Nephron progenitor cell (in vitro differentiated cells): ENCODE measurements around the gene TAF11L12.
A peak's percentile ranks its signal among the peaks of the same experiment; 100 is the strongest.
"Not testable (repeated sequence)": the region's sequence is repeated elsewhere in the genome, so short reads cannot be mapped to it uniquely, and the experiment has no call there.

ENCODE experiments used
- DNase-seq: peaks from one replicate; pipeline ENCODE4 v3.0.0; 2021
- H3K27ac Mint-ChIP-seq: 2 replicates; pipeline ENCODE4 v1.8.0; 2021; ENCODE audit warnings: mild to moderate bottlenecking, moderate library complexity, mixed read lengths
- H3K27me3 Mint-ChIP-seq: 2 replicates; pipeline ENCODE4 v1.8.0; 2021; ENCODE audit warnings: mild to moderate bottlenecking, low read depth, mixed read lengths; ENCODE audit not compliant: poor library complexity
- H3K36me3 Mint-ChIP-seq: 2 replicates; pipeline ENCODE4 v1.8.0; 2021; ENCODE audit warnings: low read depth, mixed read lengths
- H3K4me1 Mint-ChIP-seq: 2 replicates; pipeline ENCODE4 v1.8.0; 2021; ENCODE audit warnings: mixed read lengths
- H3K4me3 Mint-ChIP-seq: 2 replicates; pipeline ENCODE4 v1.8.0; 2021; ENCODE audit warnings: mild to moderate bottlenecking, moderate library complexity, mixed read lengths
- H3K9me3 Mint-ChIP-seq: 2 replicates; pipeline ENCODE4 v1.8.0; 2021; ENCODE audit warnings: mild to moderate bottlenecking, moderate library complexity, mixed read lengths
- TF ChIP-seq, protein P1 (sequence below): fragments of 200-600 bp; sonication (generic); IDR thresholded peaks from 2 replicates; pipeline ENCODE4 v1.5.0; 2021; ENCODE audit warnings: antibody characterized with exemption

The TAF11L12 gene

DNA sequence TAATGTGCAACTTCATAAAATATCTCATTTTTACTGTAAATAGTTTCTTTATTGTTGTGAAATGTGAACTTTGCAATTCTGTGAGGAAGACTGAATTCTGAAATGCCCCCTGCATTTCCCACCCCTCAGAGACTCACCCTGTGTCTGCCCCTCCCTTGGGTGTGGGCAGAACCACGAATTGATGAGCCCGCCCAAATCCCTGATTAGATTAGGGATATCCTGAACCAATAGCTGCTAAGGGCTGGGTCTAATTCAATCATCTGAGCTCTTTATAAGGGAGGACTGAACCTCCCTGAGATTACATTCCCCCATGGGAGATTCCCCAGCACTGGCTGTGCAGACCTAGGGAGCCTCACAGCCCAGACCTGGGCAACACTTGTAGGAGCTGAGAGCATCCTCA lies at the start of gene TAF11L12:
Gene TAF11L12, plus strand, starts transcription at position 301 of the 400 bp plus-strand sequence.
- H3K27me3 Mint-ChIP-seq, H3K4me3 Mint-ChIP-seq, H3K4me1 Mint-ChIP-seq, H3K9me3 Mint-ChIP-seq, H3K36me3 Mint-ChIP-seq, DNase-seq: not testable (repeated sequence)
- H3K27ac Mint-ChIP-seq = peak within 1 kb of the TSS; percentile 30

DNA sequence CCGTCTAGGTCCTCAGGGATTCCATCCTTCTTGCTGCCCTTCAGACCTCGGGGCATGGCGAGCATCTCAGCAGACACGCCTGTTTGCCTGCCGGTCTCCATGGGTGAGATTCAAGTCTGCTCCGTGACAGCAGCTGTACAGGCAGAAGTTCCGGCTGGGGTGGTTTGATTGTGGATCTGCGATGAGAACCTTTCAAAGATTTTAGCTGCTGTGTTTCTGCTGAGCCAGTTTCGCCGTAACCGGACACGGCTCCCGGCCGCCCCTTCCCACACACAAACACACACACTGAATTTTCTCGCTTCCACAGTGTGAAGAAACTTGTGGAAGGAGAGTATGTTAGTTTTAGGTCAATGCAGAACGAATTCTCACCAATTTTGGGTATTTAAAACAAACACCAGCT lies 24.5 kb upstream of the TAF11L12 start, which contains the start of gene TAF11L7:
Gene TAF11L7, minus strand, starts transcription at position 101 of the 400 bp plus-strand sequence.
- H3K9me3 Mint-ChIP-seq, H3K4me3 Mint-ChIP-seq, H3K4me1 Mint-ChIP-seq, H3K27ac Mint-ChIP-seq, H3K36me3 Mint-ChIP-seq, DNase-seq, H3K27me3 Mint-ChIP-seq: not testable (repeated sequence)

DNA sequence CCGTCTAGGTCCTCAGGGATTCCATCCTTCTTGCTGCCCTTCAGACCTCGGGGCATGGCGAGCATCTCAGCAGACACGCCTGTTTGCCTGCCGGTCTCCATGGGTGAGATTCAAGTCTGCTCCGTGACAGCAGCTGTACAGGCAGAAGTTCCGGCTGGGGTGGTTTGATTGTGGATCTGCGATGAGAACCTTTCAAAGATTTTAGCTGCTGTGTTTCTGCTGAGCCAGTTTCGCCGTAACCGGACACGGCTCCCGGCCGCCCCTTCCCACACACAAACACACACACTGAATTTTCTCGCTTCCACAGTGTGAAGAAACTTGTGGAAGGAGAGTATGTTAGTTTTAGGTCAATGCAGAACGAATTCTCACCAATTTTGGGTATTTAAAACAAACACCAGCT lies 19.3 kb upstream of the TAF11L12 start, which contains the start of gene TAF11L8:
Gene TAF11L8, minus strand, starts transcription at position 101 of the 400 bp plus-strand sequence.
- not testable (repeated sequence) for H3K9me3 Mint-ChIP-seq, H3K27me3 Mint-ChIP-seq, H3K4me3 Mint-ChIP-seq, DNase-seq, H3K36me3 Mint-ChIP-seq, H3K27ac Mint-ChIP-seq, H3K4me1 Mint-ChIP-seq

DNA sequence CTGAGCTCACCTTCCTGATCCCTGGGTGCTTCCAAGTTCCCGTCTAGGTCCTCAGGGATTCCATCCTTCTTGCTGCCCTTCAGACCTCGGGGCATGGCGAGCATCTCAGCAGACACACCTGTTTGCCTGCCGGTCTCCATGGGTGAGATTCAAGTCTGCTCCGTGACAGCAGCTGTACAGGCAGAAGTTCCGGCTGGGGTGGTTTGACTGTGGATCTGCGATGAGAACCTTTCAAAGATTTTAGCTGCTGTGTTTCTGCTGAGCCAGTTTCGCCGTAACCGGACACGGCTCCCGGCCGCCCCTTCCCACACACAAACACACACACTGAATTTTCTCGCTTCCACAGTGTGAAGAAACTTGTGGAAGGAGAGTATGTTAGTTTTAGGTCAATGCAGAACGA lies 15.9 kb upstream of the TAF11L12 start, which contains the start of gene TAF11L9:
Gene TAF11L9, minus strand, starts transcription at position 140 of the 400 bp plus-strand sequence.
- not testable (repeated sequence) for DNase-seq

DNA sequence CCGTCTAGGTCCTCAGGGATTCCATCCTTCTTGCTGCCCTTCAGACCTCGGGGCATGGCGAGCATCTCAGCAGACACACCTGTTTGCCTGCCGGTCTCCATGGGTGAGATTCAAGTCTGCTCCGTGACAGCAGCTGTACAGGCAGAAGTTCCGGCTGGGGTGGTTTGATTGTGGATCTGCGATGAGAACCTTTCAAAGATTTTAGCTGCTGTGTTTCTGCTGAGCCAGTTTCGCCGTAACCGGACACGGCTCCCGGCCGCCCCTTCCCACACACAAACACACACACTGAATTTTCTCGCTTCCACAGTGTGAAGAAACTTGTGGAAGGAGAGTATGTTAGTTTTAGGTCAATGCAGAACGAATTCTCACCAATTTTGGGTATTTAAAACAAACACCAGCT lies 12.5 kb upstream of the TAF11L12 start, which contains the start of gene TAF11L10:
Gene TAF11L10, minus strand, starts transcription at position 101 of the 400 bp plus-strand sequence.
- H3K9me3 Mint-ChIP-seq, H3K27ac Mint-ChIP-seq, H3K4me1 Mint-ChIP-seq, H3K27me3 Mint-ChIP-seq, H3K36me3 Mint-ChIP-seq, H3K4me3 Mint-ChIP-seq, DNase-seq: not testable (repeated sequence)

More for the DNA sequence above, 15.9 kb upstream of the TAF11L12 start, which contains the start of gene TAF11L9:
- H3K4me1 Mint-ChIP-seq, H3K9me3 Mint-ChIP-seq, H3K27ac Mint-ChIP-seq, H3K36me3 Mint-ChIP-seq, H3K27me3 Mint-ChIP-seq, H3K4me3 Mint-ChIP-seq: not testable (repeated sequence)

DNA sequence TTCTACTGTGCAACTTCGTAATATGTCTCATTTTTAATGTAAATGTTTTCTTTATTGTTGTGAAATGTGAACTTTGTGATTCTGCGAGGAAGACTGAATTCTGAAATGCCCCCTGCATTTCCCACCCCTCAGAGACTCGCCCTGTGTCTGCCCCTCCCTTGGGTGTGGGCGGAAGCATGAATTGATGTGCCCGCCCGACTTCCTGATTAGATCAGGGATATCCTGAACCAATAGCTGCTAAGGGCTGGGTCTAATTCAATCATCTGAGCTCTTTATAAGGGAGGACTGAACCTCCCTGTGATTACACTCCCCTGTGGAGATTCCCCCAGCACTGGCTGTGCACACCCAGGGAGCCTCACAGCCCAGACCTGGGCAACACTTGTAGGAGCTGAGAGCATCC lies 6.3 kb upstream of the TAF11L12 start, which contains the start of gene TAF11L11:
Gene TAF11L11, plus strand, starts transcription at position 304 of the 400 bp plus-strand sequence.
- not testable (repeated sequence) for H3K4me3 Mint-ChIP-seq, H3K9me3 Mint-ChIP-seq, H3K27me3 Mint-ChIP-seq, H3K4me1 Mint-ChIP-seq, DNase-seq, H3K36me3 Mint-ChIP-seq, H3K27ac Mint-ChIP-seq

DNA sequence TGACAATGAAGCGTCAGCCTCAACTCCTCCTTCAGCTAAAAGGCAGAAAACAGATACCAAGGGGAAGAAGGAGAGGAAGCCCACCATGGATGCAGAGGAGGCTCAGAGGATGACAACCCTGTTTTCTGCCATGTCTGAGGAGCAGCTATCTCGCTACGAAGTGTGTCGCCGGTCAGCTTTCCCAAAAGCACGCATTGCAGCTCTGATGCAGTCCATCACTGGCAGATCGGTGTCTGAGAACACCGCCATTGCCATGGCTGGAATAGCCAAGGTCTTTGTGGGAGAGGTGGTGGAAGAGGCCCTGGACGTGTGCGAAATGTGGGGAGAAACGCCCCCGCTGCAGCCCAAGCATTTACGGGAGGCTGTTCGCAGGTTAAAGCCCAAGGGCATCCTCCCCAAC lies 5.2 kb upstream of the TAF11L12 start:
- Mint-ChIP-seq H3K27ac (no peak overlapping the region), H3K36me3 (no peaks in the 10 kb centered on the region), H3K4me3 (no peak overlapping the region), H3K4me1 (no peaks in the 10 kb centered on the region), H3K9me3 (no peaks in the 10 kb centered on the region), H3K27me3 (peaks cover 3% of the 10 kb centered on the region)
- no peak for DNase-seq
- TF ChIP-seq, protein P1, sequence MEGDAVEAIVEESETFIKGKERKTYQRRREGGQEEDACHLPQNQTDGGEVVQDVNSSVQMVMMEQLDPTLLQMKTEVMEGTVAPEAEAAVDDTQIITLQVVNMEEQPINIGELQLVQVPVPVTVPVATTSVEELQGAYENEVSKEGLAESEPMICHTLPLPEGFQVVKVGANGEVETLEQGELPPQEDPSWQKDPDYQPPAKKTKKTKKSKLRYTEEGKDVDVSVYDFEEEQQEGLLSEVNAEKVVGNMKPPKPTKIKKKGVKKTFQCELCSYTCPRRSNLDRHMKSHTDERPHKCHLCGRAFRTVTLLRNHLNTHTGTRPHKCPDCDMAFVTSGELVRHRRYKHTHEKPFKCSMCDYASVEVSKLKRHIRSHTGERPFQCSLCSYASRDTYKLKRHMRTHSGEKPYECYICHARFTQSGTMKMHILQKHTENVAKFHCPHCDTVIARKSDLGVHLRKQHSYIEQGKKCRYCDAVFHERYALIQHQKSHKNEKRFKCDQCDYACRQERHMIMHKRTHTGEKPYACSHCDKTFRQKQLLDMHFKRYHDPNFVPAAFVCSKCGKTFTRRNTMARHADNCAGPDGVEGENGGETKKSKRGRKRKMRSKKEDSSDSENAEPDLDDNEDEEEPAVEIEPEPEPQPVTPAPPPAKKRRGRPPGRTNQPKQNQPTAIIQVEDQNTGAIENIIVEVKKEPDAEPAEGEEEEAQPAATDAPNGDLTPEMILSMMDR = no peak

DNA sequence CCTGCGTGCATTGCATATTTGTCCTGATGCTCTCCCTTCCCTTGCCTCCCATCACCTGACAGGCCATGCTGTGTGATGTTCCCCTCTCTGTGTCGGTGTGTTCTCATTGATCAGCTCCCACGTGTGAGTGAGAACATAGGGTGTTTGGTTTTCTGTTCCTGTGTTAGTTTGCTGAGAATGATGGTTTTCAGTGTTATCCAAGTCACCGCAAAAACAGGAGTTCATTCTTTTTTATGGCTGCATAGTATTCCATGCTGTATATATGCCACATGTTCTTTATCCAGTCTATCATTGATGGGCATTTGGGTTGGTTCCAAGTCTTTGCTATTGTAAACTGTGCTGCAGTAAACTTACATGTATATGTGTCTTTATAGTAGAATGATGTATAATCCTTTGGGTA lies 2.7 kb upstream of the TAF11L12 start:
- not testable (repeated sequence) for H3K4me3 Mint-ChIP-seq, H3K9me3 Mint-ChIP-seq, H3K27me3 Mint-ChIP-seq, H3K4me1 Mint-ChIP-seq, DNase-seq, H3K36me3 Mint-ChIP-seq, H3K27ac Mint-ChIP-seq

DNA sequence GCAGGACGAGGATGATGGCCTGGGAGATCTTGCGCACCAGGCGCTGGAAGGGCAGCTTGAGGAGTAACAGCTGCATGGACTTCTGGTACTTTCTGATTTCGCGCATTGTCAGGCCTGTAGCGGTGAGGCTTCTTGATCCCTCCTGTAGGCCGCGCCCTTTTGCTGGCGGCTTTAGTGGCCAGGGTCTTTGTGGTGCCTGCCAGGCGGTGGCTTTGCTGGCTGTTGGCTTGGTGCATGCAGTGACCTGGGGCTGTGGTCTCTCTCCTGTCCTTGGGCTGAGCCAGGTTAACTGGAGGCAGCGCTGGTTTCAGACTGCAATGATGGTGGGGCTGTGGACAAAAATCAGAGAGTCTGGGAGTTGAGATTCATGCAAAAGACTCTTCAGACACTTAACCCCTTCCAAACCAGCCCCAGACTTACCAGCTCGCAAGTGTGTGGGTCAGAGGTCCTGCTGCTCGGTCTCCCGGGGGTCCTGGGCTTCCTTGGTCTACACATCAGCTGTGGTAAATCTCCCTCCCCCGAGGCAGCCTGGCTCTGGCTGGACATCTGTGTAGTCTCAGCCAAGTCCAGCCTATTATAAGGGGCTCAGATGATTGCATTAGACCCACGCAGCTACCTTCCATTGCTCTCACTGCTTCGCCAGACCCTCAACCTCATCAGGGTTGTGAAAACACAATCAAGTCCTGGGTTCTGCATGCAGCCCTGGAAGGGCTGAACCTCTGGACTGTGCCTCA lies 4.8 kb downstream of the TAF11L12 start:
- Mint-ChIP-seq H3K36me3 (no peaks in the 10 kb centered on the region), H3K4me3 (no peak overlapping the region), H3K27ac (no peak overlapping the region), H3K9me3 (no peaks in the 10 kb centered on the region), H3K27me3 (peaks cover 3% of the 10 kb centered on the region), H3K4me1 (no peaks in the 10 kb centered on the region)
- no peak for DNase-seq
- TF ChIP-seq, protein P1 = no peak
